Activated CD4-positive, CD25-positive, alpha-beta regulatory T cell (primary cell): ENCODE data around the gene METTL9.
"Not testable (repeated sequence)": the region's sequence is repeated elsewhere in the genome, so short reads cannot be mapped to it uniquely, and the experiment has no call there.

ENCODE experiments used
- DNase-seq, 4 experiments: peaks; one replicate each; lab custom pipeline; 2025; lab: John Stamatoyannopoulos, UW

METTL9 gene

DNA sequence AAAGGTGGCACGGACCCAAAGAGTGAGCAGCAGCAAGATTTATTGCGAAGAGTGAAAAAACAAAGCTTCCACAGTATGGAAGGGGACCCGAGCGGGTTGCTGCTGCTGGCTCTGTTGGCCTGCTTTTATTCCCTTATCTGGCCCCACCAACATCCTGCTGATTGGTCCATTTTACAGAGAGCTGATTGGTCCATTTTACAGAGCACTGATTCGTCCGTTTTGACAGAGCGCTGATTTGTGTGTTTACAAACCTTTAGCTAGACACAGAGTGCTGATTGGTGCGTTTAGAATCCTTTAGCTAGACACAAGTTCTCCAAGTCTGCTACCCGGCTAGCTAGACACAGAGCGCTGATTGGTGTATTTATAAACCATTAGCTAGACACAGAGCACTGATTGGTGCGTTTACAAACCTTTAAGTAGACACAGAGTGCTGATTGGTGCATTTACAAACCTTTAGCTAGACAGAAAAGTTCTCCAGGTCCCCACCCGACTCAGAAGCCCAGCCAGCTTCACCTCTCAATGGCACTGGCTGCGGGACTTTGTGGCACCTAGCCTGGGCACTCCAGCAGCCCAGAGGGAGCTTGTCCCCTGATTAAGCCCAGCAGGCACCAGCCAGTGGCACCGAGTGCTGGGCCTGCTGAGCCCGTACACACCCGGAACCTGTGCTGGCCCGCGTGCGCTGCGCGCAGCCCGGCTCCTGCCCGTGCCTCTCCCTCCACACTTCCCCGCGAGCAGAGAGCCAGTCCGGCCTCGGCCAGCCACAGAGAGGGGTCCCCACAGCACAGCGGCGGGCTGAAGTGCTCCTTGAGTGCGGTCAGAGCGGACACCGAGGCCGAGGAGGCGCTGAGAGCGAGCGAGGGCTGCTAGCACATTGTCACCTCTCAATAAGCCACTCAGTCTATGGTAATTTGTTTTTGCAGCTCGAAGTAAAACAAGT, 37.9 kb downstream of the METTL9 start:
- no peak for DNase-seq

DNA sequence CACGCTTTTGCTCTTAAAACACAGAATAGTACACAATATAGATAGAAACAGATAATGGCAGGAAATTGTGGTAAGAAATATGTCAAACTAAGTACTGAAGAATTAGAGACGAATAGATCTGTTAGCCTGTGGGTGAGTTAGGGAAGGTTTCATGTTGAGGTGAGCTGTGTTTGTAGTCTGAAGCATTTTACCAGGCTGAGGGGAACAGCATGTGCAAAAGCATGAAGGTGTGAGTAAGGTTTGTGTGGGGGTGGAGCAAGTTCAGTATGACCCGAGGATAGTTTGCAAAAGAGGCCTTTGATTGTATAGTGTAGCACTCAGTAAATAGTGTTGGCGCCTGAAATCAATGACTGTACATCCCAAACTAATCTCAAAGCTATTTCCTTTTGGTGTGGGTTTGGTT, 39.2 kb downstream of the METTL9 start:
- DNase-seq, result no peak

DNA sequence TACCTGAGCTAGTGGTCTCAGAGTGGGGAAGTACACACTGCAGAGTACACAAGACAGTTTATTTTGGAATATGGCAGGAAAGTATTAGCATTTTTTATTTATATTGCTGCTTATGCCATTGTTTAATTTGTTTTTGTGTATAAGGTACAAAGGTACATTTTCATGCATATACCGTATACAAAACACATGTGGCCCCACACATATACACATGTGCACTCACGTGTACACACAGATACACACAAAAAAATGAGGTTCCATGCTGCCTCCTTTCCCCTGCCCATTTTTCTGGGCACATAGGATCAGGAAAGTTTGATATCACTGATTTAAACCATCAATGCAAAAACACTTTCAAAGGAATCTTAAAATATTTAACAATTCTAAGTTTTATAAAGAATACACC, 40.1 kb downstream of the METTL9 start:
- DNase-seq, result no peak

DNA sequence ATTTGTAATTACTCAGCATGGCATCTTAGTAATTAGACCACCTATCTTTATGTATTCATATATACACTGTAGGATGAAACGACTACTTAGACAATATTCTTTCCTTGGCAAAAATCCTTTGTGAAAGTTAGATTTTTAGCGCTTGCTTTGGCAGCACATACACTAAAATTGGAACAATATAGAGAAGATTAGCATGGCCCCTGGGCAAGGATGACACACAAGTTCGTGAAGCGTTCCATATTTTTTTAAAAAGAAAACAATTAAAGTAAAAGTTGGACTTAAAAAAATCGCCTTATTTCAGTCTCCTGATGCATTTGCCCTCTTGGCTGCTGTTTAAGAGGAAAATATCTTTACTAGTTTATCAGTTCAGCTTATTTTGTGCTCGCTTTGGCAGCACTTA, 42.5 kb downstream of the METTL9 start:
- no peak for DNase-seq

DNA sequence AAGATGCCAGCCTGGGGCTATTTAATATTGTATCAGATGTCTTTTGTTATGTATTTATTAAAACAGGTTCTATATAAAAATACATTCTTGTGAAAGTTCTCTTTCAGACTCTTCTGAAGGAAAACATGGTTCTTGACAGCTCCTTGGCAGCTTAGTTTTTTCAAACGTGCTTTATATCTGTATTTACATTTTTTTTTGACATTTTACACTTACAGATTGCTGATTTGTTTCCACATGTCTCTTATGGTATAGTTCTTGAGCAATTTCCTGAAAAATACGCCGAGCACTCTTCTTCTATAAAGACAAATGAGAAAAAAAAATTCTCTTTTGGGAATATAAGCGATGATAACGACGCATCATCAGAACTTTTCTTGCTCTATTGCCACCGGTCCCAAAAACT, 43.5 kb downstream of the METTL9 start:
- no peak for DNase-seq

DNA sequence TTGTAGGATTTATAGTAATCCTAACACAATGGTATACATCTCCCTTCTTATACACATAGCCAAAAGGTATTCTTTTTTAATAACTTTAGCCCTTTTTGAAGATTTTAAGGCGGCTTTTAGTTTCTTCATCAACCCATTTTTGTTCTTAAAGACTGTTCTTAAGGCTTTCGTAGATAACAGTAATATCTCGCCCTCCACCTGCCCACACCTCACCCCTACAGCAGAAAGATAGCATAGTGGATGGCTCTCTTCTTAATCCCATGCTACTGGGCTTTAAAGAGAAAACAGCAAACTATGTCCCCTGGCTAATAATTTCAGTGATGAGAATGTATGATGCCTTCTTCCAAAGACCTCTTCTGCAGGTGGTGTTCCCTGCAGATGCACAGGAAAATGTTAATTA, 44.4 kb downstream of the METTL9 start:
- no peak for DNase-seq

DNA sequence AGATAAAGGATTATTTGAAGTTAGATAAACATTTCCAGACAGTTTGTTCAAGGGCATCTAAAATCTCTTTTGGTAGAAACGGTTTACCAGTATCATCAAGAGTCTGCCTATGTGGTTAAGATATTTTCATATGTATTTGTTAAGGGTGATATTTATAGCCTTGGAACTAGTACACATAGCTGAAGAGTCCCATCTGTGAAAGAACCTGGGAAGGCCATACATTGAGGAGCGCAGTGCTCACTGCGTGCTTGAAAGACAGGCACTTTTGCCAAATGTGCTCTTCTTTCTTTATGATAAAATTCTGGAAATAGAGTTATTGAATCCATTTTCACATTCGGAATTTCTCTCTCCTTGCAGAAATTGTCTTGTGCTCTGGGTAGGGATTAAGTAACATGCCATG, 45.3 kb downstream of the METTL9 start:
- DNase-seq, result no peak

DNA sequence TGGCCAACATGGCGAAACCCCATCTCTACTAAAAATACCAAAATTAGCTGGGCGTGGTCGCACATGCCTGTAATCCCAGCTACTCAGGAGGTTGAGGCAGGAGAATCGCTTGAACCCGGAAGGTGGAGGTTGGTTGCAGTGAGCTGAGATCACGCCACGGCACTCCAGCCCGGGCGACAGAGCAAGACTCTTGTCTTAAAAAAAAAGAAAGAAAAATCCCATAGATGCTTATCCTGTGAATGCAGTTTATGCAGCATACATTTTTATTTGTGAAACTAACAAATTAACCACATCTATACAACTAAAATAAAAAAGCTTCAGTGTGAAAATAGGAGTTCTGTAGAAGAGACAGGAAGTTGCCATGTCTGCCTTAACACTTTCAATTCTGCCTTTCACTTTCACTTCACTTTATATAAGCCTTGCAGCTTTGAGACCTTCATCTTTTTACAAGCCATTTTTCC, 45.9 kb downstream of the METTL9 start:
- peak in 1 of 4 experiments; percentile 10 for DNase-seq

DNA sequence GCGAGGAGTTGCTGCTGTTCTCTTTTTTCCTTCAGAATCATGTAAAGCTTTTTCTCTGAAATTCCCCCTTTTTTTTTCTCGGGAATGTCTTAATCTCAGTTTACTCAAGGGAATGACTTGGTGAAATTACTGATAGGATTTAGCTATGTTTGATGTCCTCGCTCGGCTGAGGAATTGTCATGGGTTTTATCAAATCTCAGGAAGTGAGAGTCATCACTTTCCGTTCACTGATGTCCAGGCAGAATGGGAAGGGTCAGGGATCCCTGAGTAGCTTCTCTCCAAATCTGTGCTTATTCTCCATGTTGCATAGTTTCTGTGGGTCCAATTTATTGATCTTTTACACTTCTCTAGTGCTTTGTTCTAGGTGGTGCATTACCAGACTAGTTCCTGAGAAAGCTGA, 46.7 kb downstream of the METTL9 start:
- no peak for DNase-seq

DNA sequence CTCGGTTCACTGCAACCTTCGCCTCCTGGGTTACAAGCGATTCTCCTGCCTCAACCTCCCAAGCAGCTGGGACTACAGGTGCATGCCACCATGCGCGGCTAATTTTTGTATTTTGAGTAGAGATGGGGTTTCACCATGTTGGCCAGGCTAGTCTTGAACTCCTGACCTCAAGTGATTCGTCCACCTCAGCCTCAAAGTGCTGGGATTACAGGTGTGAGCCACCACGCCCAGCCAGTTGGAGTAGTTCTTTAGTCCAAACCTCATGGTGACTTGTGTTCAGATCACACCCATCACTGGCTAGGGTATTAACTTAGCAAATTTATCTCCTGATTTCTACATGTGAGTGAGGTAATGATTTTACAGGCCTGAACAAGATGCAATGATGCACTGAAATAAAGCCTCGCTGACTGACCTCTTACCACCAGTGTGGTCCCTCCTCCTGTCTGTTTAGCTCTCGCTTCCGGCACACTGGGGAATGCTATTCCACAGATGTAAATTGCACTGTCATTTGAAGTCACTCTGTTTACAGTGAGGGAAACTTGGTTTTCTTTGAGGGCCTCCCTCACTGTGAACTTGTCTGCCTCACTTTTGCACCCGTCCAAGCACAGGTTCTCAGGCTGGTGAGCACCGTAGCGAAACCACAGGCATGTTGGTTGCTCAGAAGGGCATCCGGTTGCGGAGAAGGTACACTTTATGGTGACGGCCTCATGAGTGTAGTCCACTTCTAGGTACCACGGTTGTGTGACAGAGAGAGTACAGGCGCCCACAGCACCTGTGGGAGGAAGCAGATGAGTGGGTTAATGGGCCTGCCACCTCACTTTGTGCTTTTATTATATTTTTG, 47.6 kb downstream of the METTL9 start:
- peak; percentile 37 to 61 (median 50) for DNase-seq

DNA sequence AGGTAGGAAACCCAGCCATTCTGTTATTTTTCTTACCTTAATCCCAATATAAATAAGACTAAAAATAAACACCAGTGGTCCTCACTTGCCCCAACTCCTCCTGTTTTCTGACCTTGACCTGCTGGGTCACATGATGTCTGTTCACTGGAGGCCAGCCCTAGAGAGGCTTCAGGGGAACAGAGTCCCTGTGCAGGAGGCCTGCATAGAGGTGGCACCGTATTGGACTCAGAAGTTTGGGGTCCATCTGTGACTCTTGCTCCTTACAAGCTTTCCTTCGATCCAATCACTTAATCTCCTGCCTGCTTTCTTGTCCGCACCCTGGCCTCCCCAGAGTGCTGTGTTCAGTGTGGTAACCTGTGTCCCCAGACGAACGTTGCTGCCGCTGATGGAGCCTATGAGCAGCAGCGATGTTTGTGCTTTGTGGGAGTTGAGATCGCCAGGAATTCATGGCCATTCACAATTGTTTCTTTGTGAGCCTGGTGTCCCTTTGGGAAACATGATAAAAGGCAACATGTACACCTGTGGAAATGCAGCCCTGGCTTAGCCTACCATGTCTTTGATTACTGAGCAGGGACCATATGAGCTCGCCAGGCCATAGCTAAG, 48.3 kb downstream of the METTL9 start:
- no peak for DNase-seq

DNA sequence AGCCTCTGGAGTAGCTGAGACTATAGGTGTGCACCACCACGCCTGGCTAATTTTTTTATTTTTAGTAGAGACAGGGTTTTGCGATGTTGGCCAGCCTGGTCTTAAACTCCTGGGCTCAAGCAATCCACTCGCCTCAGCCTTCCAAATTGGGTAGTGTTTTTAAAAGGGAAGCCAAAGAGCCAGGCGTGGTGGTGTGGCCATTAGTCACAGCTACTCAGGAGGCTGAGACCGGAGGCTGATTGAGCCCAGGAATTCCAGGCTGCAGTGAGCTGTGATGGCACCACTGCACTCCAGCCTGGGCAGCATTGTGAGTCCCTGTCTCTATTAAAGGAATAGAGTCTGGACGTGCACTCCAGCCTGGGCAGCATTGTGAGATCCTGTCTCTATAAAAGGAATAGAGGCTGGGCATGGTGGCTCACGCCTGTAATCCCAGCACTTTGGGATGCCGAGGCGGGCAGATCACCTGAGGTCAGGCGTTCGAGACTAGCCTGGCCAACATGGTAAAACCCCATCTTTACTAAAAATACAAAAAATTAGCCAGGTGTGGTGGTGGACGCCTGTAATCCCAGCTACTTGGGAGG, 50.5 kb downstream of the METTL9 start:
- DNase-seq, result not testable (repeated sequence)

DNA sequence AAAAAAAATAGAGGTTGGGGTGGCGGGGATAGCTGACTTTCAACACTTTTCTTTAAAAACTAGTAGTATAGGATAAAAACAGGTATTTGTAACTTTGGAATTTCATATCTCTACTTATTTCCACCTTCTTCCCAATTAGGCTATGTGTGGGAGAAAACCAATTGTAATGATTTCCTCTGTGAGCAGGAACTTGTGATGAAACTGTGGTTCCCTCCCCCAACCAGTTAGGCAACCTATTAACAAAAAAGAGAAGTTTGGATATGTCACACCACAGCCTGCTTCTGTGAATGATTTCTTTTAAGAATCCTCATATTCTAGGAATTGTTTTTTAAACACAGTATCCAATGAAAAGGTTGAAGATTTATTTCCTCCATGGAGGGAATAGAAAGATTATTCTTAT, 51.1 kb downstream of the METTL9 start:
- DNase-seq, result no peak

DNA sequence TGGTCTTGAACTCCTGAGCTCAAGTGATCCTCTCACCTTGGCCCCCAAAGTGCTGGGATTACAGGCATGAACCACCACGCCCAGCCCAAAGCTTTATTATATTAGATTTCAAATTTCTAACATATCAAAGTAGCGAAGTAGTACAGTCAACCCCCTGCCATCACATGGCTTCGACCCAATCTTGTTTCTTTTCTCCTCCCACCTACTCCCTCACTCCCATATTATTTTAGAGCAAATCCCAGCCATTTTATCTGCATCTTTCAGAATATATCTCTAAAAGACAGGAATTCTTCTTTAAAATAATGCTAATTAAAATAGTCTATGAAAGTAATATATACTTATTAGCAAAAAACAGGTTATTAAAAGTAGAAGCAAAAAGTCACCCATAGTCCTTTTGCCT, 52.1 kb downstream of the METTL9 start:
- DNase-seq, result no peak

DNA sequence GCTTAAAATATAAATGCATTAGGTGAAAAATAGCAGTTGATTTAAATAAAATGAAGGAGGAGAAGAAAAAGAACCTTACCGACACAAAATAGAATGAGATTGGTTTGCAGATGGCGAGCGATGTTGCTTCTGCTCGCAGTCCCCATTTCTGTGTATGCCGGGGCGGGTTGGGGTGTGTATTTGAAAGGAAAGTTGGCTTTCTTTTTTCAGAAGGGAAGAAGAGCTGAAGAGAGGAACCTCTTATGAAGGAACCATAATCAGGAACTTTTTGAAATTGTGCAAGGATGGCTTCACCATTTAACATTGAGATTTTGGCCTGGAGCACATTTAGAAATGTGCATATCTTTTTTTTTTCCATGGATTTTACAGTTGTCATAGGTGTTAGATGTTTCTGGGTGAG, 53.1 kb downstream of the METTL9 start, which contains the start of gene IGSF6:
TSS of gene IGSF6 (minus strand) at position 156 of the 400 bp plus-strand sequence. CDS start at position 146, 10 bp downstream.
- no peak for DNase-seq

DNA sequence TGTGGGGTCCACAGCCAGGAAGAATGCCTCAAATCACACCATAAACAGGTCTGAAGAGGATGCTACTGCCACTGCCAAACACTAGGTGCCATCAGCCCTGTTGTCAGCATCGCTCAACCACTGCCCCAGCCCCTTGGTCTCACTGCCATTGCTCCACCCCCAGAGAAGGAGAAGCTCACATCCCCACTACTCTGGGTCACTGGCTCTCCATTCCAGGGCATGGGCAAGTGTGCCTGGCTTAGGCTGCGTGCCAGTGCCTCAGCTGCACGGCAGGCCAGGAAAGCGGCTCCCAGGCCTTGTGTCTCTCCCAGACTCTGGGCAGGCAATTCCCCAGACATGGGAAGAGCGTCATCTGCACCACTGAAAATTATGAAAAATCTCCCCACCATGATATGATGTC, 54.2 kb downstream of the METTL9 start:
- DNase-seq, result no peak

DNA sequence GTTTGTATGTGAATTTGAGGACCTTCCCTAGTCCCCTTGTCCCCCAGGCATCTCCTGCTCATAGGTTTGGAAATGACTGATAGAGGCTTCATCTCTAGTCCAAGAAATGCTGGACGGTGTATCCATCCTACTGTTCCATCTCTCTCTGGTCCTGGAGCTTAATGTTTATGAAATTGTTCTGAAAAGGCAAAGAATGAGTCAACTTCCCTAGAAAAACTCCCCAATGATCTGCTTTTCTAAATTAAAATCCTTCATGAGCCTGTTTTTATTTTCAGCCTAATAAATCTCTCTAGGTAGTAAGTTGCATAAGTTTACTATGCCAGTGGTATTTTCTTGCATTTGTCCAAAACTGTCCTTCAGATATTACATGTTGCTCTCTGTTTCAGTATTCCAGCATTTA, 55.1 kb downstream of the METTL9 start:
- DNase-seq, result no peak

DNA sequence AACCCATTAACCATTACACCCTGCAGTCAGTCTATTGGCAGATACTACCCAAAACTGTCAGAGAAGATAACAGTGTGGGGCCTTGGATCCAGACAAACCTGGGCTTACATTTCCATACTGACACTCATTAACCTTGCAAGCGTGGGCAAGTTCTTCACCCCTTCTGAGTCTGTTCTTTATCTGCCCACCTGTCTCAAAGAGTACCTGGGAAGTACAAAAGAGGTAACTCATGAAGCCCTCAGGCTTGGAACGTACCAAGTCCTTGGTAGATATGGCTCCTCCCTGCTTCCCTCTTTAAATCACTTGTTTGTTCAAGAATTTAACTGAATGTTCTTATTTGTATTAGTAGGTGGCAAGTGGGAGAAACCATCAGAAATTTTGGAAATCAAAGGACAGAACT, 55.5 kb downstream of the METTL9 start:
- no peak for DNase-seq

DNA sequence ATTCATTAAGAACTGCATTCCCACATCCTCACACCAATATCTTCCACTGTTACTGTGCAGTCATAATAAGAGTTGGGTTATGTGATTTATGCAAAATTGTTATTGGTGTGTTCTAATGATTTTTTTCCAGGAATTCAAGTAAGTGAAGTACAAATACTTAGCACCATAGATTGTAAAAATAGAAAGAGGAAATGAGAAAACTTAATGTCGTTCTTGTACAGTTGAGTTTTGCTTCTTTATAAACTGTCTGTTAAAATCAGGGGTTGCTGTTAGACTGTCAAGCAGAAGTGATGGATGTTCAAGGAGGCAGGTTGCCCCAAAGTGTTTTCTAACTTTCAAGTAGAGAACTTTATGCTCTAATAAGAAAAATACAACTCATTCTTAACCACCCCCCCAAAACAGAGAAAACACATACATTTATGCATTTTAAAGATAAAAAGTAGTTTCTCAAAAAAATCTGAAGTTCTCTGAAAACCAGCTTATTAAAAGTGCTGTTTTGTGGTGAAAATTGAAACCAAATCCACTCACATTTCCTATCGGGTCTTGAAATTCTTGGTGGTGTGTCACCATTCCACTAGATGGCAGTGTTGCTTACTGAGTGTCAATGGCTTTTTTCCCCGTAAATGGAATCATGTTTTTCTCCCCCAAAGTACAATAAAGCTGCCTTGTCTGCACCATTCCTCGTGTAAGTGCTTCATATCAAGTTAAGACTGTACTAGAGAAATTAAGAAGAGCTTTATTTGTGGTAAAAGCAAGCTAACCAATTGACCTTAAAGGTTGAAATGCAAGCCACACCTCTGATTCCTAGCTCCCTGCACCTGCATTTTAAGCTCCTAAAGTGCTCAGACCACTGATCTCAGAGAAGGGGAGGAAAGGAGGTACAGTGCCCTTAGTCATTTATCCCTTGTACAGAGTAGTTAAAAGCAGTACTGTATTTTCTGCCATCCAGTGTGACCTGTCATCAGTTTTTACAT, 57.7 kb downstream of the METTL9 start:
- no peak for DNase-seq

DNA sequence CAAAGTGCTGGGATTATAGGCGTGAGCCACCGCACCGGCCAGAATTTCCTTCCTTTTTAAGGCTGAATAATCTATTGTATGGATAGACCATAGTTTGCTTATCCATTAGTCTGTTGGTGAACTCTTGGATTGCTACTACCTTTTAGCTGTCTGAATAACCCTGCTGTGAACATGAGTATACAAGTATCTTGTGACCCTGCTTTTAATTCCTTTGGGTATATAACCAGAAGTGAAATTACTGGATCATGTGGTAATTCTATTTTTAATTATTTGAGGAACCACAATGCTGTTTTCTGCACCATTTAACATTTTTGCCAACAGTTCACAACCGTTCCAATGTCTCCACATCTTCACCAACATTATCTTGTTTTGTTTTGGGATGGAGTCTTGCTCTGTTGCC, 59.7 kb downstream of the METTL9 start:
- DNase-seq, result no peak
